ENCODE measurements around the gene MBP.

MBP gene

GRCh38 chr18:77017355-77017754 is 115.2 kb downstream of the MBP start:
- DNase-seq: no peak

GRCh38 chr18:77016936-77017335 is 115.6 kb downstream of the MBP start:
- DNase-seq: no peak

- DNase-seq: no peak
Measured at GRCh38 chr18:77015771-77016710, 116.5 kb downstream of the MBP start.

GRCh38 chr18:77015169-77015568 is 117.4 kb downstream of the MBP start:
- DNase-seq: no peak

- no peak for DNase-seq
Measured at GRCh38 chr18:77014538-77014937, 118.0 kb downstream of the MBP start.

GRCh38 chr18:77013811-77014521 is 118.6 kb downstream of the MBP start:
- no peak for DNase-seq

GRCh38 chr18:77012806-77013541 is 119.6 kb downstream of the MBP start:
- no peak for DNase-seq

GRCh38 chr18:77012120-77012519 is 120.5 kb downstream of the MBP start:
- DNase-seq: no peak

- no peak for DNase-seq
Measured at GRCh38 chr18:77009675-77010074, 122.9 kb downstream of the MBP start.

GRCh38 chr18:77008576-77009315 is 123.8 kb downstream of the MBP start:
- no peak for DNase-seq

GRCh38 chr18:77008006-77008405 is 124.6 kb downstream of the MBP start:
- no peak for DNase-seq

GRCh38 chr18:77007251-77007650 is 125.3 kb downstream of the MBP start:
- no peak for DNase-seq

- no peak for DNase-seq
Measured at GRCh38 chr18:77006305-77007175, 126.0 kb downstream of the MBP start.

- DNase-seq: no peak
Measured at GRCh38 chr18:77005651-77006195, 126.9 kb downstream of the MBP start.

- DNase-seq: no peak
Measured at GRCh38 chr18:77004555-77005380, 127.8 kb downstream of the MBP start.

GRCh38 chr18:77003316-77003715 is 129.3 kb downstream of the MBP start:
- no peak for DNase-seq

GRCh38 chr18:77002496-77002895 is 130.1 kb downstream of the MBP start:
- DNase-seq: no peak

GRCh38 chr18:77001979-77002378 is 130.6 kb downstream of the MBP start:
- DNase-seq: no peak

GRCh38 chr18:77001041-77001440 is 131.5 kb downstream of the MBP start:
- no peak for DNase-seq

- DNase-seq: peak; percentile 37
Measured at GRCh38 chr18:77000527-77000926, 132.1 kb downstream of the MBP start.

Measured in NCI-H1092 treated with DMSO at 0.1 percent for 48 hours (cell line).